ENCODE measurements around the gene PRDM16.
"Not testable (repeated sequence)": the region's sequence is repeated elsewhere in the genome, so short reads cannot be mapped to it uniquely, and the experiment has no call there.

PRDM16 gene

GRCh38 chr1:3270403-3271245 is 201.6 kb downstream of the PRDM16 start:
- no peak for DNase-seq

- DNase-seq, result no peak
These were observed 202.9 kb downstream of the PRDM16 start for GRCh38 chr1:3271866-3272265.

GRCh38 chr1:3272321-3273045 is 203.5 kb downstream of the PRDM16 start:
- DNase-seq, result no peak

DNA sequence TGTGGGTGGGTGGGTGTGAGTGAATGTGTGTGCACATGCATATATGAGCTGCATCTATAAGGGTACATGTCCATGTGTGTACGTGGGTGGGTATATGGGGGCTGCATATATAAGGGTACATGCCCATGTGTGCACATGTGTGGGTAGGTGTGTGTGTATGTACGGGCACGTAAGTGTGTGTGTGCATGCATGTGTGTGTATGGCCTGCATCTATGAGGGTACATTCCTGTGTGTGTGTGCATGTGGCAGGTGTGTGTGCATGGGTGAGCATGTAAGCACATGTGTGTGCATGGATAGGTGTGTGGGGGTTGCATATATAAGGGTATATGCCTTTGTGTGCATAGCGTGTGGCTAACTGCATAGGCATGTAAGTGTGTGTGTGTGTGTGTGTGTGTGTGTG is 204.4 kb downstream of the PRDM16 start:
- no peak for DNase-seq

- DNase-seq, result no peak
These were observed 206.0 kb downstream of the PRDM16 start for GRCh38 chr1:3274972-3275371.

DNA sequence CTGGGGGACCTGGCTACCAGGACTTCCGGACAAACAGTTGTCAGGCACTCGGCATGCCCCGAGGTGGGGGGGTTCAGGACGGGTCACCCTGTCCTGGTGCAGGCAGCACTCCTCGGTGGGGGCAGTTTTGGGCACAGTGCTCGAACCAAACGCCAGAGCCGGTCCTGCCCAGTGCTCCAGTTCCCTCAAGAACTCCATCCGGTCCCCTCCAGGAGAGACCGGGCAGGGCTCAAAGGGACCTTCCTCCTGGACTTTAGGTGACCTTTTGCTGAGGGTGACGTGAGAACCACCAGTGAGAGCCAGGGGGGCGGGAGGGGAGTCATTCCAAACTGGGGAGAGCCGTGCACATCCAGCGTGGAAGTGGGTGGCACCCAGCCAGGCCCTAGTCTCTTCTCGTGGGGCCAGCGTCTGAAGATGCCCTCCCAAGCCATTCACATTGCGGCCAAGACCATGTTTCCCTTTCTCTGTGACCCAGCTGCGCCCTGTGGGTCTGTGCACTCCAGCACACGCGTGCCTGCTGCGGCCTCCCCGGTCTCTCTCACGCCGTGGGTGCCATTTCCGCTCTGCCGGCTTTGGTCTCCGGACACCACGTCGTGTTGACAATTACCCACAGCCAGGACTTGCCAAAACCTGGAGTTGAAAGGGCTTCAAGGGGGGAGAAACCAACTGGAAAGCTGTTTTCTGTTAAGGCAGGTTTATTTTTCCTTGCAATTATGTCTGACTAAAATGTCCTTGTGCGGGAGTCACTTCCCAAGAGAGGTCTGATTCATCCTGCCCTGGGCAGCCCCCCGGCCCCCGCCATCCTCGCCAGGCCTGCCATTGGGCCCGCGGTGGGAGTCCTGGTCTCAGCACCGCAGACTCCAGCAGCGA is 206.7 kb downstream of the PRDM16 start:
- DNase-seq, result no peak

DNA sequence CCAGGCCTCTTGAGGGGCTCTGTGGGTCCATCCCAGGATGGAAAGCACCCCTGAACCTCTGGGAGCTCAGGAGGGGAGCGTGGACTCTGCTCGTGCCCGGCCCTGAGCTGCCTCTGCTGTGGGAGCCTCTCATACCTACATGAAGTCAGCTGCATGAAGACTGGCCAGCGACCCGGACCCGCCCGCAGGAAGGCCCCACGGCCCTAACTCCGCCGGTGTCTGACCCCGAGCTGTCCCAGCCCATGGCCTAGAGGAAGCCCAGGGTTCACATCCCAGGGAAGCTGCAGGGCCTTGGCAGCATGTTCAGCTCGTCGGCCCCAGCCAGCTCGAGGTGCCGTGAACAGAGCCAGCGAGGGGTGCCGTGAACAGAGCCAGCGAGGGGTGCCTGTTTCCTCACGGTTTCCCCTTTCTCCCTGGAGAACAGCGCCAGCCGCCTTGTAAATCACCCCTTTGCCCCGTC is 207.4 kb downstream of the PRDM16 start:
- DNase-seq, result no peak

GRCh38 chr1:3277011-3277471 is 208.0 kb downstream of the PRDM16 start:
- DNase-seq, result no peak

- DNase-seq, result no peak
These were observed 208.6 kb downstream of the PRDM16 start for GRCh38 chr1:3277623-3278022.

DNA sequence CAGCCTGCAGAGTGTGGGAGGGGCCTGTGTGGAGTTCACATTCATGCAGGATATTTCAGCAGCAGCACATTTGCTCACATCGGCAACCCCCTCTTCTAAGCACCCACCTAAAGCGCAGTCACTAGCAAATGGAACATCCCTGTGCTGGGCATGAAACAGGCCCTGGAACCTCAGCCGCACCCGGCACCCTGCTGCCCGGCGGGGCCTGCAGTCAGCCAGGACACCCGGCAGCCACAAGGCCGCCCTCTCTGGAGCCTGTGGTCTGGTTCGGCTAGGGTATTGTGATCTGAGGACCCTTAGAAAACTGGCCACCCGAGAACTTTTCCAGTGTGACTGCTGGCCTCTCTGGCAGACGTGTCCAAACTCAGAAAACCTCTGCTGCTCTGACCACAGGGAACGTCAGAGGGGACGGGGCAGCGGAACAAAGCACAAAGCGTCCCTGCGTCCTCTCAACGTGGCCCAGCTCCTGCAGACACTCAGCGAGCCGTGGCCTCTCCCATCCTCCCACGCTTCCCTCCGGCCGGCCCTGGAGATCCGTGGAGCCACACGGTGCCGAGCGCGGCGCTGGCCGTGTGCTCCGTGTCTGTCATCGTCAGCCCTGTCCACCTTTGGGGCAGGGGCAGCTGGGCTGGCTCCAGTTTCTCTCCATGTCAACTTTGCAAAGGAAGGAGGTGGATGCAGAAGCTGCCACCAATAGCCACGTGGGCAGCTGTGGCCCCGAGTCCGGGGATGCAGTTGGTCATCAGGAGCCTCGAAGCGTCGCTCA is 209.6 kb downstream of the PRDM16 start:
- DNase-seq, result no peak

- DNase-seq, result no peak
These were observed 210.1 kb downstream of the PRDM16 start for GRCh38 chr1:3279182-3279470.

DNA sequence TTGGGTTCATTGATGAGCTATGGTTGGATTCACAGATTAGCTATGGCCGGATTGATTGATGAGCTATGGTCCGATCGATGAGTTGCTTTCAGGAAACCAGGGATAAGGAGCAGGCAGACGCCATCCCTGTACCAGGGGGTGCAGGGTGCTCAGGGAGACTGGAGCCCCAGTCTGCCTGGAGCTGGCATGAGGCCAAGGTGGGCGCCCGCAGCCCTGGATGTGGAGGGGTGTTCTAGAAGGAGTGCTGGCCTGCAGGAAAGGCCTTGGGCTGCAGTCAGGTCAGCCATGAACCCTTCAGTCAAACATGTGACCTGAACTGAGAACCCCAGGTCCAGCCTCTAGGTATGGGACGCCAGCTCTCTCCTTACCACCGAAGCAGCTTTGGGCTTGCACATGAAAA is 212.7 kb downstream of the PRDM16 start:
- DNase-seq, result no peak

DNA sequence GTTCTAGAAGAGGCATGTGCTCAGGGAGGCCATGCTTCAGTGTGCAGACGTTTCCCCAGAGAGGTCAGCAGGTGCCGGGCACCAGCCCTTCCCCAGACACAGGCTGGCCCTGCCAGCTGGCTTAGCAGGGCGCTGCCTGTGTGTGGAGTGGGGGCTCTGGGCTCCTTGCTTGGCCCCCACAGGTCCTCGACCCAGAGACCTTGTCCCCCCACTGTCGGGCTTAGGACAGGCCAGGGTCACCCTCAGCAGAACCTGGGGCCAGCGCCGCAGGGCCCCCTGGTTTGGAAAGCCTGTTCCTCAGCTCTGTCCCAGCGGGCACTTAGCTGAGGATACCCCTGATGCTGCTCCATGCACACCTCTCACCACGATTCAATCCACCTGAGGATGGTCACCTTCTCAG is 213.2 kb downstream of the PRDM16 start:
- no peak for DNase-seq

DNA sequence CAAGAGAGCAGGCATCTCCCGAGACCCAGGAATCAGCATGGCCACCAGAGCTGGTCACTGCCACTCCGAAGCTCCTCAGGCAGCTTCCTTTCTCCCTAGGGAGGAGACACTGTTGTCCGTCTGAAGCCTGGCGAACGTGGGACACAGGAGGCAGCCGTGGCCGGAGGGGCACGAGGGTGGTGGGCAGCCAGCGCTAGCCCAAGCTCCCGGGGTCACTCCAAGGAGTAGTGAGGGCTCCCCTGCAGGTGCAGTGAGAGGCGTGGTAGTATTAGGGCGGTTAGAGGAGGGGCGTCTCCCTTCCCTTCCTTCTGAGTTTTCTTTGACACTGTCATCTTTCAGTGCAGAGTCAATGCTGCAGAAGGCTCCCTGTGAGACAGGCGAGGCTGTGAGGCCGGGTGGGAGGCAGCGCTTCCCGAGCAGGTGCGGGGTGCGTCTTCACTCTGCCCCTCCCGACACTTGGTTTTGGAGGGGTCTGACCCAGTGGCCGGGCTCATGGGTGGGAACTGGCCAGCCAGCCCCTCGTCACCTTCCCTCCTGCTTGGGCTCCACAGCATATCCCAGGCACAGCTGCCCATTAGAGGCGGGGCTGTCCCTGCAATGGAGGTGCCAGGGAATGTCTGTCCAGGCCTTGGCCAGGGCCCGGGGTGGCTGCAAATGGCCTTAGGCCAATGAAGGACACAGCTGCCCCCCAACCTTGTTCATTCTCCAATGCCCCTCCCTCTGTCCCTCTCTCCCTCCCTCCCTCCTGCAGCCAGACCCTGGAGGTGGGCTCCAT is 213.8 kb downstream of the PRDM16 start:
- no peak for DNase-seq

DNA sequence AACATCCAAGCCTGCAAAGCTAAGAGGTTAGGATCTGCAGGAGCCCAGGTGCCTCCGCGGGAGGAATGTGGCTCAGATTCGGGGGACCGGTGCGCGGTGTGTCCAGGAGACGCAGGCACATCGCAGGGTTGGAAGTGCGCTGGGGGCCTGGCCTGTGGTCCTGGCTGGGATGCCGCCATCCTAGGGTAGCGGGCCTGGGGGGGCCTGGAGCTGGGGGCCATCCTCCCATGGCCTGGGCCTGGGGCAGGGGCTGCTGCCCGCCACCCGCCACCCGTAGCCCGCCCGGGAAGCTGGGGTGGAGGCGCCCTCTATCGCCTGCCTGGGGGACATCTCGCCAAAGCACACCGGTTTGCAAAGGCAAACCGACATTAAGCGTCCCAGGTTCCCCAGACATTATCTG is 214.8 kb downstream of the PRDM16 start:
- peak; percentile 66 for DNase-seq

DNA sequence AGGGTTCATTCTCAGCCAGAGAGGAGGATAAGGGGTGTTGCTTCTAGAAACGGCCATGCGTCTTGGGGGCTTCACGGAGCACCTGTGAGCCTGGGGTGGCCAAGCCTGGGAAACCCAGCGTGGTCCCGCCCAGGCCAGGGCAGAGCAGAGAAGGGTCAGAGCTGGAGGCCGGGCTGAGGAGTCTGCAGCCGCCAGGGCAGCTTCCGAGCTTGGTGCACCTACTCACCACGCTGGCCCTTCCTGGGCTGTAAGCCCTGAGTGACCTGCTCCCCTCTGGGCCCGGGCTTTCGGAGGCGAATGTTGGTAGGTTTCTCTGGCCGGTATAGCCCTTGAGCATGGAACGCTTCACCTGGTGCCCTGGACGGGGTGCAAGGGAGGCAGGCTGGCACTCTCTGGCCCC is 215.7 kb downstream of the PRDM16 start:
- no peak for DNase-seq

DNA sequence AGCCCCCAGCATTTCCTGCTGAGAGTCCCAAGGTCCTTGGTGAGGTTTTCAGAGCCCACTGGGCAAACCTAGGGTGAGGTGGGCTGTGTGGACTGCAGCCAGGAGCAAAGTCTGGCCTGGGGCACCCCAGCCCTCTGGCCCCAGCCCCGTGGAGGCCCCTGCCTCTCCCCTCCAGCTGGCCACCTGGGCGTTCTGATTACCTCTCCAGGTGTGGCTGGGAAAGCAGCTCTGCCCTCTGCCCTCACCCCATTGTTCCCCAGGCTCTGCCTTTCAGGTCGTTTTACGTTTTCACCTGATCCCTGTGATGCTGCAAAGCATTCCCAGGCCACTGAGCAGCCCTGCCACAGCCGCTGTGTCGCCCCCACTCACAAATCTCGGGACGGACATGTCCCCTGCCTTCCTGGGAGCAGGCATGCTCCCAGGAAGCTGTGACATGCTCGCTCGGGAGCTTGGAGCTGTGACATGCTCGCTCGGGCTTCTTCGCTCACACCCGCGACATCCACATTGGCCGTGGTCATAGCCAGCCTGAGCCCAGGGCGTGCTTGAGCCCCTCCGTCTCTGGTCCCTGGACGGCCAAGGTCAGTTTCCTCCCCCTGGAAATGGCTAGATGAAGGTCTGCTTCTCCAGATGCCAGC is 216.2 kb downstream of the PRDM16 start:
- DNase-seq, result no peak

- not testable (repeated sequence) for DNase-seq
These were observed 218.1 kb downstream of the PRDM16 start for GRCh38 chr1:3287095-3287494.

DNA sequence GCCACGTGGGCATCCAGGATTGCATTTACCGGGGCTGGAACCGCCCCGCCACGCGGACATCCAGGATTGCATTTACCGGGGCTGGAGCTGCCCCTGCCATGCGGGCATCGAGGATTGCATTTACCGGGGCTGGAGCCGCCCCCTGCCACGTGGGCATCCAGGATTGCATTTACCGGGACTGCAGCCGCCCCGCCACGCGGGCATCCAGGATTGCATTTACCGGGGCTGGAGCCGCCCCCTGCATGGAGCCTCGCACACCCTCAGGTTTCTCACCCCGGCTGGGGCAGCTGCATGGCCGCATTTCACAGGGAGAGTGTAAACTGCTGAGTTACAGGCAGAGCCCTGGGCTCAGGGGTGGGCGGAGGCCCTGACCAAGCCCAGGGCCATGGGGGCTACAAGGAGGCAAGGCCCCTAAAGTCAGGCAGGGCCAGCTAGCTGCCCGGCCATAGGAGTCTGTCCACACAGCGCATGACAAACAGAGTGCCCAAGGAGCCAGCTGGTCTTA is 218.7 kb downstream of the PRDM16 start:
- DNase-seq, result no peak

DNA sequence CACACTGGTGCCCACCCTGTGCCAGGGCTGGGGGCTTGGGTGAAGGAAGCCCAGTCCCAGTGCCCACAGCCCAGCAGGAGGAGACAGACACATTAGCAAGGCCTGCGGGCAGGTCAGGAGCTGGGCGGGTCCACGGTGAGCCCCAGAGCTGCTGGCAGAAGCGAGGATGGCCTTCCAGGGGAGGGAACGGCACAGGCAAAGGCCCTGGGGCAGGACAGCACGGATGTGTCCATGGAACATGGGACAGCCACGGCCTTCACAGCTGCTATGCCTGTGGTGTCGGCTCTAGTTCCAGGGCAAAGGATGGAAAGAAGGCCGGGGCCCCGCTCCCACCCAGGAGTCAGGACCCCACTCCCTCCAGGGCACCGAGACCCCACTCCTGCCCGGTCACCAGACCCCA is 220.5 kb downstream of the PRDM16 start:
- no peak for DNase-seq

DNA sequence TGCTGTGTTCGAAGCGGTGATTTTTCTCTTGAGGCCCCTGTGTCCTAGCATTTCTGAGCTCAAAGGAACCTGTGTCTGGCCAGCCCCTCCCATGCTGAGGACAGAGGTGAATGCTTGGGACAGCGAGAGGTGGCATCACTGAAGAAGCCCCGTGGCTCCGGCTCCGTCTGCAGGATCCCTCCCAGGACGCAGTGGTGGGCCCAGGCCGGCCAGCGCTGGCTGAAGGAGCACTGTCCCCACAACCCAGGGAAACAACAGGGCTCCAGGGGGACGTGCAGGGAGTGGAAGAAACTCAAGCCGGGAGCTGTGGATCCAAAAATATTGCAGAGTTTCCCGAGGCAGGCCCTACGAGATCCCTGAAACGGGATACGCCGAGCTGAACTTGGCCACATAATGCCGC is 221.4 kb downstream of the PRDM16 start:
- DNase-seq, result no peak
